ENCODE data around the gene KCNH1. TPM values are rescaled to one million over a fixed set of nuclear protein-coding genes. Genes with fewer than 3 reads are reported as not detected.

Gene KCNH1
- total RNA-seq, 1 experiment from 2014 or later, result not detected

DNA sequence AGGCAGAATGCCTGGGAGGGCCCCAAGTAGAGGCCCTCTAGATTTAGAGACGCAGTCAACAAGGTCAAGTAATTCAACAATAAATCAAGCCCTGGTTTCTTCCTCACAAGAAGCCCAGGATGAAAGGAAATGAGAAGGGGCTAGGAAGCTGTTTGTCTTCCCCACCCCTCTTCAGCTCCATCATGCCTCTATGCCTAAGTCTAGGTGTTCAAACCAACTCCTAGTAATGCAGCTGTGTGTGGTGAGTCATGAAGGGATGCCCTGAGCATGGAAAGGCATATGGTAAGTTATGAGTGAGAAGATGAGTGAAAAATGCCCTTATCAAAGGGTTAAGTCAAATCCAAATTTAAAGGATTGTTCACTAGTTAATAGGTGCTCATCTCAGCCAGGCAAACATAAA is 339.5 kb downstream of the KCNH1 start (continued):
- TF ChIP-seq, protein P1, sequence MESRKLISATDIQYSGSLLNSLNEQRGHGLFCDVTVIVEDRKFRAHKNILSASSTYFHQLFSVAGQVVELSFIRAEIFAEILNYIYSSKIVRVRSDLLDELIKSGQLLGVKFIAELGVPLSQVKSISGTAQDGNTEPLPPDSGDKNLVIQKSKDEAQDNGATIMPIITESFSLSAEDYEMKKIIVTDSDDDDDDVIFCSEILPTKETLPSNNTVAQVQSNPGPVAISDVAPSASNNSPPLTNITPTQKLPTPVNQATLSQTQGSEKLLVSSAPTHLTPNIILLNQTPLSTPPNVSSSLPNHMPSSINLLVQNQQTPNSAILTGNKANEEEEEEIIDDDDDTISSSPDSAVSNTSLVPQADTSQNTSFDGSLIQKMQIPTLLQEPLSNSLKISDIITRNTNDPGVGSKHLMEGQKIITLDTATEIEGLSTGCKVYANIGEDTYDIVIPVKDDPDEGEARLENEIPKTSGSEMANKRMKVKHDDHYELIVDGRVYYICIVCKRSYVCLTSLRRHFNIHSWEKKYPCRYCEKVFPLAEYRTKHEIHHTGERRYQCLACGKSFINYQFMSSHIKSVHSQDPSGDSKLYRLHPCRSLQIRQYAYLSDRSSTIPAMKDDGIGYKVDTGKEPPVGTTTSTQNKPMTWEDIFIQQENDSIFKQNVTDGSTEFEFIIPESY (IDR thresholded peaks at IDR 0.05; ENCODE audit: extremely low read depth, insufficient replicate concordance, low read length), result no peak
- no peak for TF ChIP-seq SRF (IDR thresholded peaks at IDR 0.05; ENCODE audit: low read depth)

GRCh38 chr1:210792250-210793102 is 341.5 kb downstream of the KCNH1 start:
- ChIA-PET CTCF (no interaction called here), POLR2A (no interaction called here), RAD21 (ENCODE audit: low non-redundant PET in 1 of 2, low total read pairs in 2 of 2, uncharacterized antibody in 2 of 2, unreplicated experiment in 2 of 2) (no interaction called here)
- no peak for ATAC-seq
- no peaks in the 10 kb centered on the region for H3K36me3 ChIP-seq (ENCODE audit: control insufficient read depth in 1 of 2, insufficient read depth in 2 of 2, low read length in 2 of 2)
- no peak overlapping the region for H3K4me2 ChIP-seq (ENCODE audit: low read length)
- intact Hi-C loops (cut with micrococcal nuclease), result no loop called here
- peaks cover 18% of the 10 kb centered on the region for H3K27me3 ChIP-seq (ENCODE audit: insufficient read depth, low read length)
- H3K9ac ChIP-seq (ENCODE audit: low read length), result no peak overlapping the region
- no peak overlapping the region for H3K27ac ChIP-seq (ENCODE audit: low read depth, low read length)
- TF ChIP-seq SRF (IDR thresholded peaks at IDR 0.05; ENCODE audit: low read depth) (no peak), FOSL1 (IDR thresholded peaks at IDR 0.05; ENCODE audit: low read depth) (peak; percentile 24; the same call in 1 of the 2 replicates)
- no peak overlapping the region for H3K4me3 ChIP-seq (replicated peaks in 1 of 2; ENCODE audit: low read depth in 1 of 2, low read length in 2 of 2)
- H3K9me3 ChIP-seq (ENCODE audit: control insufficient read depth in 1 of 2, insufficient read depth in 1 of 2, low read depth in 1 of 2, low read length in 2 of 2), result no peaks in the 10 kb centered on the region
- no peaks in the 10 kb centered on the region for H3K79me2 ChIP-seq (ENCODE audit: insufficient read depth, low read length)
- no peaks in the 10 kb centered on the region for H3K4me1 ChIP-seq (ENCODE audit: control insufficient read depth in 1 of 2, insufficient read depth in 2 of 2, low read length in 2 of 2)
- no TSS peak for BruUV-seq (replicated peaks)
- no peaks in the 10 kb centered on the region for H3K9me2 ChIP-seq (ENCODE audit: insufficient read depth)
- no peaks in the 10 kb centered on the region for H4K20me1 ChIP-seq (ENCODE audit: insufficient read depth)
- no peak overlapping the region for H2AFZ ChIP-seq (ENCODE audit: low read depth, low read length, poor library complexity, severe bottlenecking)
- no peak for DNase-seq (ENCODE audit: low read depth, low spot score)

DNA sequence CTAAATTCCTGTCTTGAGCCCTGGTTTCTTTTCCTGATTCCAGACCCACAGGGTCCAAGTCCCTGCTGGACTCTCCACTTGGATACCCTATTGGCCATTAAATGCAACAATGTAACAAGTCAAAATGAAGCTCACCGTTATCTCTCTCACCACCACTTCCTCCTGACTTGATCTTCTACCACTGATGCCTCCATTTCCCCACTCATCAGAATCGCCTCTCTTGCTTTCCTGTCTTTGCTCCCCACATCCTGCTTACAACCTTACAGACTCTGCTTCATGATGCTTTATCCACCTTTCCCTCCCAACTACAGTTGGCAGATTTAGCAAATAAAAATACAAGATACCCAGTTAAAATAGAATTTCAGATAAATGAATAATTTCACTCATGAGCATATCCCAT is 343.8 kb downstream of the KCNH1 start:
- BruUV-seq (replicated peaks), result no TSS peak
- Histone ChIP-seq H2AFZ (ENCODE audit: low read depth, low read length, poor library complexity, severe bottlenecking) (no peak overlapping the region), H3K27me3 (ENCODE audit: insufficient read depth, low read length) (peaks cover 27% of the 10 kb centered on the region), H3K27ac (ENCODE audit: low read depth, low read length) (no peak overlapping the region), H3K9me2 (ENCODE audit: insufficient read depth) (no peaks in the 10 kb centered on the region), H3K9ac (ENCODE audit: low read length) (no peak overlapping the region), H3K4me1 (ENCODE audit: control insufficient read depth in 1 of 2, insufficient read depth in 2 of 2, low read length in 2 of 2) (no peaks in the 10 kb centered on the region), H3K4me3 (replicated peaks in 1 of 2; ENCODE audit: low read depth in 1 of 2, low read length in 2 of 2) (no peak overlapping the region), H3K9me3 (ENCODE audit: control insufficient read depth in 1 of 2, insufficient read depth in 1 of 2, low read depth in 1 of 2, low read length in 2 of 2) (no peaks in the 10 kb centered on the region), H3K4me2 (ENCODE audit: low read length) (no peak overlapping the region), H3K36me3 (ENCODE audit: control insufficient read depth in 1 of 2, insufficient read depth in 2 of 2, low read length in 2 of 2) (no peaks in the 10 kb centered on the region), H3K79me2 (ENCODE audit: insufficient read depth, low read length) (no peaks in the 10 kb centered on the region), H4K20me1 (ENCODE audit: insufficient read depth) (no peaks in the 10 kb centered on the region)
- ChIA-PET CTCF (no interaction called here), RAD21 (ENCODE audit: low non-redundant PET in 1 of 2, low total read pairs in 2 of 2, uncharacterized antibody in 2 of 2, unreplicated experiment in 2 of 2) (no interaction called here), POLR2A (no interaction called here)
- TF ChIP-seq SIN3A (IDR thresholded peaks at IDR 0.05; ENCODE audit: low read depth), result no peak
- TF ChIP-seq CBX3 (IDR thresholded peaks at IDR 0.05; ENCODE audit: low read depth), result no peak
- no peak for TF ChIP-seq FOSL1 (IDR thresholded peaks at IDR 0.05; ENCODE audit: low read depth)
- TF ChIP-seq POLR2AphosphoS5 (IDR thresholded peaks at IDR 0.05; ENCODE audit: low read depth, low read length), result no peak
- no peak for TF ChIP-seq ZNF274 (IDR thresholded peaks at IDR 0.05; ENCODE audit: low read depth, low read length)
- no peak for TF ChIP-seq YY1 (IDR thresholded peaks at IDR 0.05; ENCODE audit: extremely low read depth, insufficient replicate concordance, low read depth, low read length)
- TF ChIP-seq JUND (IDR thresholded peaks at IDR 0.05), result no peak
- TF ChIP-seq EGR1 (IDR thresholded peaks at IDR 0.05; ENCODE audit: low read depth), result no peak
- TF ChIP-seq RAD21 (IDR thresholded peaks at IDR 0.05; ENCODE audit: low read depth), result no peak
- no peak for TF ChIP-seq EZH2 (IDR thresholded peaks at IDR 0.05)
- TF ChIP-seq ZFX (IDR thresholded peaks at IDR 0.05), result no peak
- no peak for ATAC-seq
- intact Hi-C loops (cut with micrococcal nuclease), result no loop called here
- DNase-seq (ENCODE audit: low read depth, low spot score), result no peak

Data from HCT116 (cell line).